Left renal cortex interstitium (tissue), 4 donors: Measurements from ENCODE around the gene FICD. TPM values are rescaled to one million over a fixed set of nuclear protein-coding genes. Genes with fewer than 3 reads are reported as not detected.

Experiments
- DNase-seq, 4 donors: peaks; one replicate each; pipeline ENCODE4 v3.0.0-alpha.2; 2013; ENCODE audit warnings: low read depth in 4 of 4, low spot score in 2 of 4, missing footprints in 1 of 4
- polyA plus RNA-seq, 4 donors: library from polyadenylated mRNA; unstranded; fragments of 120-200 nt; gene quantifications; one replicate each; pipeline ENCODE4 v1.2.1, GENCODE V29; 2013; ENCODE audit not compliant: insufficient read length in 4 of 4

Gene FICD
- polyA plus RNA-seq, 4 donors: 3.5 to 4.3 (median 4.0) TPM

GRCh38 chr12:108563136-108563803, 48.2 kb downstream of the FICD start:
- DNase-seq: peak; percentile 34 to 76 (median 56)

DNA sequence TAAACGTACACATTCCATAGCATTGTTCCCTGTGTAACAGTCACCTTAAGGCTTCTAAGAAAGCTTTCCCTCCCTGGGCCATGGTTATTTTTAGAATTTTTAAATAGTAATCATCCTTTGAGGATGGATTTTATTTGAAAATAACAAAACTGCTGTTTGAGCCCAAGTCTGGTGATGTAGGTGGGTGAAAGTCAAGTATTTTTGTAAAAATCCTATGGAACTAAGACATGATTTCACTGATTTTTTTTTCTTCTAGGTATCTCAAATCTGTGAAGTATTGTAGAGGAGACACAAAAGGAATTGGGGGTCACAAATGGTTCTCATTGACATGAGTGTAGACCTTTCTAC, 48.7 kb downstream of the FICD start:
- DNase-seq: no peak

GRCh38 chr12:108564724-108565123, 49.6 kb downstream of the FICD start:
- no peak for DNase-seq

GRCh38 chr12:108565146-108565545, 50.1 kb downstream of the FICD start:
- no peak for DNase-seq

DNA sequence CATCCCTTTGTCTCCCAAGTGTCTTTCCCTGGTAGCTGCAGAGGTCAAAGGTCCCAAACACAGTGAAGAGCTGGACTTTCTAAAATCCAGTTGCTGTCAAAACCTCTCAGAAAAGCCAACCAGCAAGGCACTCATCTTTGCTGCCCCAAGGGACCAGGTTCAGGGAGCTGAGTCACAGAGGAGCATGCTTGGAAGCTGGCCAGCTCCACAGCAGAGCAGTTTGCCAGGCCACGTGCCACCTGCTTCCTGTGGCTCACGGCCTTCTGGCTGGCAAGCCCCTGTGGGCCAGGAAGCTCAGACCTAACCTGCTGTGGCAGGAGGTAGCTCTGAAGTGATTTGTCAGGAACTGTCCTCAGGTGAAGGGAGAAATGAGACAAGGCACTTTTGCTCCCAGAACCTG, 50.9 kb downstream of the FICD start:
- no peak for DNase-seq

- no peak for DNase-seq
Observed at GRCh38 chr12:108566452-108566851, 51.4 kb downstream of the FICD start.

DNA sequence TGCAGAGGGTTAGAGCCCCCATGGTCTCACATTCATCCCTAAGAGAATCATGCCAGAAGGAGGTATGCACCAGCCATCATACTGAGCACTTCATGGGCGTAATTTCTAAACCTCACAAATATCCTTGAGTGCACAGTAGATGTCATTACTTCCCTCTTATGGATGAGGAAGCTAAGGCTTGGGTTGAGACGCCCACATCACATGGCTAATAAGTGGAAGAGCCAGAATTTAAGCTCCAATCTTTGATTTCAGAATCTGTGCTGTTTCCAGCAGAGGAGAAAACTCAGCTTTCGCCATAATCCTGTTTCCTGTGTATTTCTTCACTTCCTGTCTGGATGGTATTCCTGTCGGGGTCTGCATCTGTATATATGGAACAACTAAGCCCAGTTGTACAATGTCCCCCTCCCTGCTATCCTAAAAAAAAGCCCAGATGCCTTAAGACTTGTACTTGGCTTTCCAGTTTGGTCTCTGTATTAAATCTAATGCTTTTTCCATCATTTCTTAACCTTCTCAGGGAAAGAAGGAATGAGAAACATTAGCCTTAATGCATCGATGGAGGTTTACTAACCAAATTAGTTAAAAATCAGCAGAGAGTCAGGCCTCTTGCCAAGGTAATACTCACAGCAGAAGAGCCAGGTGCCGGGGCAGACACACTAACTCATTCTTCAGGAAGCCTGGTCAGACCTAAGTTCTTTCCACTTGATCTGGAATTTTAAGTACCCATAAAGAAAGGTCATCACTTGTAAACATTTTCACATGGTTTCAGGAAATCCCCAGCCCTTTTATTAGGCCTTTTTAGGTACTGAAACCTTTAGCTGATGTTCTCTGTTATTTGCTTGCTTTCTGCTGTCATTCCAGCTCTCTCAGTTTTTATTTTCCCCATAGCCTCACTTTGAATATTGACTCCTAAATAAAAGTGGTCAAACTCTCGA, 52.6 kb downstream of the FICD start:
- no peak for DNase-seq

DNA sequence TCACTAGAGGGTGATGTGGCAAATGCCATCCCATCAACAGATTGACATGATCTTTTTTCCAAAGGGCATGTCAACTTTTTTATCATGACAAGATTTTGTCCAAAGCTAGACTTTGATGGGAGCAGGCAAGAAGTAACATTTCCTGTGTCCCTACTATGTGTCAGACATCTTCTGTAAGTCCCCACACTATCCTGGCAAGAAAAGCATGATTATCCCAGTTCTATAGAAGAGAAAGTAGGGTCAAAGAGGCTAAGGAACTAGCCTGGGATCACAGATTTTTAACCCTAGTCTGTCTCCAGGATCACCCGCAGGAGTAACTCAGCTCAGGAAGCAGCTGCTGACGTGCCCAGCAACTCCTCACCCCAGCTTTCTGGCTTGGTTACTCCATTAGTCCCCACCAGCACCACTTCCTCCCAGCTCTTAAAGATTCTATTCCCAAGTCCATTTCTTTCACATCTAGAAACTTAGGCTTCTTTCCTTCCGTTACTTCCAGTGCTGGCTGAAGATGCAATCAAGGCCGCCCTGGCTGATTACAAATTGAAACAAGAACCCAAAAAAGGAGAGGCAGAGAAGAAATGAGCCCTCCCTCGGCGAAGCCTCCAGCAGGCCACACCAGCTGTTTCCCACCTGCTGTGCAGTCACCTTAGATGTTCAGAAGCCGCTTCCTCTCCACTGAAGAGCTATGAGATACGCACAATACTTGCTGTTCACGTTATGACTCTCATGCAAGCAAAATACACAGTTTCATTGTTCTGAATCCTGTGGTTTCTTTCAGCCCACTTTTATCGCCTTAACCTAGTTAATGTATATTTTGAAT, 53.5 kb downstream of the FICD start:
- no peak for DNase-seq

Other genes starting within 250 kb of the FICD start
- gene CMKLR1, start 176.0 kb upstream of the FICD start, polyA plus RNA-seq: 1 to 10 TPM; 3.6 to 4.9 (median 4.5) TPM
- 10 to 100 TPM; 50.4 to 71.3 (median 59.4) TPM for gene SART3, start 45.9 kb downstream of the FICD start, polyA plus RNA-seq
- 100 to 1,000 TPM; 106 to 128 (median 113) TPM for gene ISCU, start 47.3 kb downstream of the FICD start, polyA plus RNA-seq
- gene TMEM119, start 82.8 kb downstream of the FICD start, polyA plus RNA-seq: 10 to 100 TPM; 18.1 to 34.2 (median 24.5) TPM
- 1 to 10 TPM; 1.9 to 3.2 (median 2.4) TPM for gene SELPLG, start 118.6 kb downstream of the FICD start, polyA plus RNA-seq
- 10 to 100 TPM; 52.9 to 65.9 (median 61.8) TPM for gene CORO1C, start 216.2 kb downstream of the FICD start, polyA plus RNA-seq